Nucleus accumbens (tissue), 56 donors: ENCODE measurements around the gene CARD16.
A peak's percentile ranks its signal among the peaks of the same experiment; 100 is the strongest.
"Not testable (repeated sequence)": the region's sequence is repeated elsewhere in the genome, so short reads cannot be mapped to it uniquely, and the experiment has no call there.

Experiments
- DNase-seq, 56 donors: peaks; one replicate each; lab custom pipeline; 2025; lab: John Stamatoyannopoulos, UW

The CARD16 gene

GRCh38 chr11:105051559-105051958, 6.4 kb upstream of the CARD16 start:
- no peak for DNase-seq

GRCh38 chr11:105049481-105049880, 4.3 kb upstream of the CARD16 start:
- DNase-seq = no peak

GRCh38 chr11:105046898-105047579, 1.9 kb upstream of the CARD16 start:
- DNase-seq = no peak

GRCh38 chr11:105045676-105046296, 651 bp upstream of the CARD16 start:
- no peak for DNase-seq

GRCh38 chr11:105042178-105042577, 3.0 kb downstream of the CARD16 start:
- no peak for DNase-seq

GRCh38 chr11:105040703-105041102, 4.4 kb downstream of the CARD16 start:
- DNase-seq = no peak

GRCh38 chr11:105034813-105035620, 10.1 kb downstream of the CARD16 start, which contains the start of gene CASP1:
TSS of gene CASP1 (minus strand) at chr11:105035144. CDS start at chr11:105035113, 31 bp downstream.
- DNase-seq = peak in 1 of 56 donors; percentile 5

GRCh38 chr11:105034388-105034787, 10.7 kb downstream of the CARD16 start:
- DNase-seq = not testable (repeated sequence)

- DNase-seq = no peak
Observed at GRCh38 chr11:105033781-105034180, 11.4 kb downstream of the CARD16 start.

GRCh38 chr11:105033343-105033742, 11.8 kb downstream of the CARD16 start:
- DNase-seq = peak in 2 of 56 donors; percentile 5 to 12

- no peak for DNase-seq
Observed at GRCh38 chr11:105032495-105032894, 12.6 kb downstream of the CARD16 start.

- no peak for DNase-seq
Observed at GRCh38 chr11:105027678-105028077, 17.5 kb downstream of the CARD16 start.

- DNase-seq = no peak
Observed at GRCh38 chr11:105024394-105024793, 20.7 kb downstream of the CARD16 start.

GRCh38 chr11:105023003-105023402, 22.1 kb downstream of the CARD16 start, which contains the start of gene CASP5:
TSS of gene CASP5 (minus strand) at chr11:105023168. CDS start at chr11:105023136, 32 bp downstream.
- no peak for DNase-seq

GRCh38 chr11:105022527-105022926, 22.6 kb downstream of the CARD16 start:
- DNase-seq = no peak

GRCh38 chr11:105007463-105007862, 37.7 kb downstream of the CARD16 start:
- DNase-seq = no peak

- DNase-seq = no peak
Observed at GRCh38 chr11:105005451-105005845, 39.7 kb downstream of the CARD16 start.

GRCh38 chr11:105004021-105004420, 41.1 kb downstream of the CARD16 start:
- no peak for DNase-seq

GRCh38 chr11:105003151-105003550, 42.0 kb downstream of the CARD16 start:
- no peak for DNase-seq

- peak in 5 of 56 donors; percentile 1 to 5 (median 1) for DNase-seq
Observed at GRCh38 chr11:105000797-105001196, 44.3 kb downstream of the CARD16 start.

GRCh38 chr11:105000167-105000566, 45.0 kb downstream of the CARD16 start:
- no peak for DNase-seq
